GM12865 (cell line): ENCODE data around the gene MB.

Experiments used
- DNase-seq: peaks from one replicate; pipeline ENCODE4 v3.0.0; 2010; ENCODE audit warnings: low read depth
- H3K4me3 ChIP-seq: 2 replicates; pipeline ENCODE4 v1.5.1; 2011; ENCODE audit warnings: mild to moderate bottlenecking, low read depth, low read length, control low read depth
- TF ChIP-seq, protein P1 (sequence below): IDR thresholded peaks from 2 replicates; pipeline ENCODE4 v1.5.1; 2011; ENCODE audit warnings: low read length, control low read depth, low read depth, inconsistent platforms; ENCODE audit not compliant: insufficient read depth; ENCODE audit errors: missing control alignments

MB gene

DNA sequence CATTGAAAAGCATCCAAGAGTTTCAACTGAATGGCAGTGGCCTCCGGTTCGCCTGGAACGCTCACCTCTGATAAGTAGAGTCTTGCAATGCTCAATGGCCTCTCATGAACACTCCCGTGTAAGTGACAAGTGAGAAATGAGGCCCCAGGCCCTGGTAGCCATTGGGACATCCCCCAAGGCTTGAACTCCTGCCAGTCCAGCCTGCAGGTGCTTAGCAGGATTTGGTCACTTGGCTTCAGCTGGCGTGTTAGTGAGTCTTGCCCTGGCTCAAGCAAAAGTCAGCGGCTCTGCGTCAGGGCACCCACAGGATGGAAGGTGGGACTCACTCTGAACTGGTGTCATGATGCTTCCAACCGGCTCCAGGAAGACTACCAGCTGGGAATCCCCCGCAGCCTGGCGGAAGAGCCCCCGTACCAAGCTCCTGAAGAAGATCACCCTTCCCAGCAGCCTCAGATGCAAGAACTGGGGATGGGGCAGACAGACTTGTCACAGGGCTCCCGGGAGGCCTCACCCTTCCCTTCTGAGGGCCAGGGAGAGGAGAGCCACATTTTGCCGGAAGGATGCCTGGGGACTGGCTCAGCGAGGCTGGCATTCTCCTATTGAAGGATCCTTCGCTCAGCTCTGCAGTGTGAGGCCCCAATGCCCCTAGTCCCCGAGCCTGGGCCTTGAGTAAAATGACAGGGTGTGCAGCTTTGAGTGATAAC lies 19.3 kb downstream of the MB start:
- TF ChIP-seq, protein P1, sequence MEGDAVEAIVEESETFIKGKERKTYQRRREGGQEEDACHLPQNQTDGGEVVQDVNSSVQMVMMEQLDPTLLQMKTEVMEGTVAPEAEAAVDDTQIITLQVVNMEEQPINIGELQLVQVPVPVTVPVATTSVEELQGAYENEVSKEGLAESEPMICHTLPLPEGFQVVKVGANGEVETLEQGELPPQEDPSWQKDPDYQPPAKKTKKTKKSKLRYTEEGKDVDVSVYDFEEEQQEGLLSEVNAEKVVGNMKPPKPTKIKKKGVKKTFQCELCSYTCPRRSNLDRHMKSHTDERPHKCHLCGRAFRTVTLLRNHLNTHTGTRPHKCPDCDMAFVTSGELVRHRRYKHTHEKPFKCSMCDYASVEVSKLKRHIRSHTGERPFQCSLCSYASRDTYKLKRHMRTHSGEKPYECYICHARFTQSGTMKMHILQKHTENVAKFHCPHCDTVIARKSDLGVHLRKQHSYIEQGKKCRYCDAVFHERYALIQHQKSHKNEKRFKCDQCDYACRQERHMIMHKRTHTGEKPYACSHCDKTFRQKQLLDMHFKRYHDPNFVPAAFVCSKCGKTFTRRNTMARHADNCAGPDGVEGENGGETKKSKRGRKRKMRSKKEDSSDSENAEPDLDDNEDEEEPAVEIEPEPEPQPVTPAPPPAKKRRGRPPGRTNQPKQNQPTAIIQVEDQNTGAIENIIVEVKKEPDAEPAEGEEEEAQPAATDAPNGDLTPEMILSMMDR = no peak
- H3K4me3 ChIP-seq = no peak overlapping the region
- DNase-seq = no peak

DNA sequence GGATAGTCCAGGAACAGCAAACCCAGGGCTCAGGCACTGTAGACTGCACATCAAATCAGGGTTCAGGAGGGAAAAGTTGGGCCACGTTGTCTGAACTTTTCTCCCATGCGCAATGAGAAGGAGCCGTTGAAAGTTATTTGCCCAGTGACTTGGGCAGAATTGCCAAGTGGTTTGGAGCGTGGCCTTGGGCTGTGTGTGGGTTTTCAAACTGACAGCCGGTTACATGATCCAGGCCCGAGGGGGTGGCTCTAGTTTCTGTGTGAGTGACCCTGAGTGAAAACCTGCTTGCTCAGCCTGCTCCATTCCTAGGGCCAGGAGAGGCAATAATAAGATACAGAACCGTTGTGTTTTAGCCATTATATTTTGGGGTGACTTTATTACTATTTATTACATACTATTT lies 20.3 kb downstream of the MB start:
- TF ChIP-seq, protein P1 = no peak
- no peak overlapping the region for H3K4me3 ChIP-seq

DNA sequence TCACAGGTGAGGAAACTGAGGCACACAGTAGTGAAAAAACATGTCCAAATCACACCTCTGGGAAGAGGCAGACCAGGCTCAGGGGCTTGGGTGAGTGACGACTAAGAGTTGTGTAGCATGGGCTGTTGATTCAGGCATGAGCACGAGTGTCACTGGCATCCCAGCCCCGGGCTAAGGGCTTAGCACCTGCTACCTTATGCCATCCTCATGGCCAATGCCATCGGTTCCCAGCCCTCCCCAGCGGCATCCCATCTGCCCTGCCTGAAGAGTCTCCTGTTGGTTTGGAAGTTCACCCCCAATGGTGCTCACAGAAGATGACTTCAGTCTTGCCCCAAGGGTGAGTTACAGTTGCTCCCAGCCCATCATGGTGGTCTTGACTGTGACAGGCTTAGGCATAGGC lies 22.4 kb downstream of the MB start:
- no peak for DNase-seq
- TF ChIP-seq, protein P1 = no peak
- no peak overlapping the region for H3K4me3 ChIP-seq

More for the DNA sequence above, 20.3 kb downstream of the MB start:
- no peak for DNase-seq

DNA sequence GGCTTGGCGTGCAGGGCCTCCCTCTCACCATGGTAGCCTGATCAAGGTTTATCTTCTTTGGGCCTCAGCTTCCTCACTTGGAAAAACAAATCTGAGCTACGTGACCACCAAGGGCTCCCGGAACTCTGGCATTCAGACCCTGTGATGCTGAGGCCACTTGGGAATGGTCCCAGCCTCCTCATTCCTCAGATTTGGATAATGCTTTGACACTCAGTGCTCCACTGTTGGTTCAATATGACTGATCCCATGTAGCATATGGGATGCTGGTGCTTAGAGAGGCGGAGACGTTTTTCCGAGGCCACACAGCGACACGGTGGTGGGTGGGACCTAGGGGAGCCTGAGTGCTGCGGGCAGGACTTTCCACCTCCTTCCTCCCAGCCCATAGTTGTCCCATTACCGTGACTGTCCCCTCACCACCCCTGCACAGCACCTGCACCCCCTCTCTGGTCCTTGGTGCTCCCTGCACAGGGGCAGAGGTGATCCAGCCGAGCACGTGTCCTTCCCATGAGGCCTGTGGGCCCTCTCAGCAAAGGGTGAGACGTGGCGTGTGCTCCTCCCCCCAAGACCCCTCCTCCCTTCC lies 23.1 kb downstream of the MB start:
- H3K4me3 ChIP-seq = no peak overlapping the region
- no peak for DNase-seq
- TF ChIP-seq, protein P1 = no peak

DNA sequence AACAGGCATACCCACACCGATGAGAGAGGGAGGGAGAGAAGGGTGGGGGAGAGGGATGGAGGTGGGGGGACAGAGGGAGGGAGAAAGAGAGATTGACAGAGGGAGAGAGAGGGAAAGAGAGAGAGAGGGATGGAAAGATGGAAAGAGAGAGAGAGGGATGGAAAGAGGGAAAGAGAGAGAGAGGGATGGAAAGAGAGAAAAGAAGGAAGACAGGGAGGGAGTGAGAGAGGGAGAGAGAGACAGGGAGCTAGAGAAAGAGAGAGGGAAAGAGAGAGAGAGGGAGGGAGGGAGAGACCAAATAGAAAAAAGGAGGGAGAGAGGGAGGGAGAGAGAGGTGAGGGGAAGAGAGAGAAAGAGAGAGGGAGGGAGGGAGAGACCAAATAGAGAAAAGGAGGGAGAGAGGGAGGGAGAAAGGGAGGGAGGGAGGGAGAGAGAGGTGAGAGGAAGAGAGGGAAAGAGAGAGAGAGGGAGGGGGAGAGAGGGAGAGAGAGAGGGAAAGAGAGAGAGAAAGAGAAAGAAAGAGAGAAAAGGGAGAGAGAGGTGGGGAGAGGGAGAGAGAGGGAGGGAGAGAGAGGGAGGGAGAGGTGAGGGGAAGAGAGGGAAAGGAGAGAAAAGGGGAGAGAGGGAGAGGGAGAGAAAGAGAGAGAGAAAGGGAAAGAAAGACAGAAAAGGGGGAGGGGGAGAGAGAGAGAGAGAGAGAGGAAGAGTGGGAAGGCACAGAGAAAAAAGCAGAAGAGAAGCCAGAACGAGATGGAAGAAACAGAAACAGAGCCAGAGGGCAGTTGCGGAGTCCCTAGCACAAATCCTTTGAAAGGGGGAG lies 23.8 kb downstream of the MB start:
- no peak overlapping the region for H3K4me3 ChIP-seq
- TF ChIP-seq, protein P1 = no peak
- DNase-seq = no peak

DNA sequence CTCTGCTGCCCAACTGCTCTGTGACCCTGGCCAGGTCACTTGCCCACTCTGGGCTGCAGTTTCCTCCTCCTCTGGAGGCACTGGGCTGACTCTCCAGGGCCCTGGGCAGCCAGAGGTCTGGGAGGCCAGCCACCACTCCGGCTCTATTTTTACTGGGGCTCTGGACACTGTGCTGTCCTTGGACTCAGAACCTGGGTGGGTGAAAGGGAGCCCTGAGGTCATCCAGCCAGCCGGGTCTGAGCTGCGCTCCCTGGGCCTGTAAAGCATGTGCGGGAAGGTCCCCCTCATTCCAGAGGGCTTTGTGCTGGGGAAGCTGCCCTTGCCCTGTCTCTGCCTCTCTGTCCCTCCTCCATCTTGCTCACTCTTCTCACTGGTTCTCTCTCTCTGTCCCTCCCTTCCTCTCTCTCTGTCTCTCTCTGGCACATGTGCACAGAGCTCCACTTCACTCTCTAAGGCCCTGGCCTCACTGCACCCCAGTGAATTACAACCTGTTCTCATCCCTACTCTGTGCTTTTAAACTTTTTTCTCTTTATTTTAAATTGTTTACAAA lies 24.6 kb downstream of the MB start:
- TF ChIP-seq, protein P1 = no peak
- DNase-seq = no peak
- H3K4me3 ChIP-seq = no peak overlapping the region
